ENCODE measurements around the gene GPR162.

The GPR162 gene

DNA sequence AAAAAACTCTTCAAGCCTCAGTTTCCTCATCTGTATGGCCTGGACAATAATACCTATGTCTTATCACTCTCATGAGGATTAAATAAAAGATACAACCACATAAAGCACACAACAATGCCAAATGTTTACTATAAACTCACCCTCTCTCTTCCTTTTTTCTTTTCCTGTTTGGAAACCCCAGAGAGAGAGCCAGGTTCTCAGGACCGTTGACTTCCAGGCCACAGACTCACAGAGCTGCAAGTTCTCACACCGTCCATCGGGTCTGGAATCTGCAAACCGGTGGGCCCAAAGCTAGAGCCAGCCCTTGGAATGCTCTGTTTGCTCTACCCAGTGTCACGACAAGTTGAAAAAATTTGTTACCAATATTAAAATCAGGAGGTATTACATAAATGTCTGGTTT, 36.9 kb upstream of the GPR162 start:
- Histone ChIP-seq H2AFZ (ENCODE audit: low read length) (no peak overlapping the region), H3K9ac (ENCODE audit: low read length) (no peak overlapping the region), H4K20me1 (ENCODE audit: insufficient read depth, low read length) (no peaks in the 10 kb centered on the region), H3K4me1 (ENCODE audit: insufficient read depth, low read length, severe bottlenecking) (peaks cover 11% of the 10 kb centered on the region), H3K9me3 (ENCODE audit: low read length) (no peaks in the 10 kb centered on the region), H3K4me2 (ENCODE audit: low read length) (no peak overlapping the region), H3K27me3 (ENCODE audit: insufficient read depth, low read length) (peaks cover 2% of the 10 kb centered on the region; the same call in 1 of the 2 replicates), H3K79me2 (ENCODE audit: insufficient read depth, low read length) (no peaks in the 10 kb centered on the region), H3K4me3 (ENCODE audit: low read depth, low read length, poor library complexity, severe bottlenecking) (no peak overlapping the region), H3K27ac (ENCODE audit: low read depth, low read length, poor library complexity, severe bottlenecking) (no peak overlapping the region), H3K36me3 (ENCODE audit: insufficient read depth, low read length) (no peaks in the 10 kb centered on the region), H3K9me2 (ENCODE audit: low read depth, low read length) (no peaks in the 10 kb centered on the region), H3F3A (ENCODE audit: insufficient read depth, low read length) (no peaks in the 10 kb centered on the region)
- TF ChIP-seq, protein P1, sequence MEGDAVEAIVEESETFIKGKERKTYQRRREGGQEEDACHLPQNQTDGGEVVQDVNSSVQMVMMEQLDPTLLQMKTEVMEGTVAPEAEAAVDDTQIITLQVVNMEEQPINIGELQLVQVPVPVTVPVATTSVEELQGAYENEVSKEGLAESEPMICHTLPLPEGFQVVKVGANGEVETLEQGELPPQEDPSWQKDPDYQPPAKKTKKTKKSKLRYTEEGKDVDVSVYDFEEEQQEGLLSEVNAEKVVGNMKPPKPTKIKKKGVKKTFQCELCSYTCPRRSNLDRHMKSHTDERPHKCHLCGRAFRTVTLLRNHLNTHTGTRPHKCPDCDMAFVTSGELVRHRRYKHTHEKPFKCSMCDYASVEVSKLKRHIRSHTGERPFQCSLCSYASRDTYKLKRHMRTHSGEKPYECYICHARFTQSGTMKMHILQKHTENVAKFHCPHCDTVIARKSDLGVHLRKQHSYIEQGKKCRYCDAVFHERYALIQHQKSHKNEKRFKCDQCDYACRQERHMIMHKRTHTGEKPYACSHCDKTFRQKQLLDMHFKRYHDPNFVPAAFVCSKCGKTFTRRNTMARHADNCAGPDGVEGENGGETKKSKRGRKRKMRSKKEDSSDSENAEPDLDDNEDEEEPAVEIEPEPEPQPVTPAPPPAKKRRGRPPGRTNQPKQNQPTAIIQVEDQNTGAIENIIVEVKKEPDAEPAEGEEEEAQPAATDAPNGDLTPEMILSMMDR (IDR thresholded peaks at IDR 0.05; ENCODE audit: low read length) = no peak
- TF ChIP-seq EZH2 (IDR thresholded peaks at IDR 0.05; ENCODE audit: borderline replicate concordance, low read length) = no peak

DNA sequence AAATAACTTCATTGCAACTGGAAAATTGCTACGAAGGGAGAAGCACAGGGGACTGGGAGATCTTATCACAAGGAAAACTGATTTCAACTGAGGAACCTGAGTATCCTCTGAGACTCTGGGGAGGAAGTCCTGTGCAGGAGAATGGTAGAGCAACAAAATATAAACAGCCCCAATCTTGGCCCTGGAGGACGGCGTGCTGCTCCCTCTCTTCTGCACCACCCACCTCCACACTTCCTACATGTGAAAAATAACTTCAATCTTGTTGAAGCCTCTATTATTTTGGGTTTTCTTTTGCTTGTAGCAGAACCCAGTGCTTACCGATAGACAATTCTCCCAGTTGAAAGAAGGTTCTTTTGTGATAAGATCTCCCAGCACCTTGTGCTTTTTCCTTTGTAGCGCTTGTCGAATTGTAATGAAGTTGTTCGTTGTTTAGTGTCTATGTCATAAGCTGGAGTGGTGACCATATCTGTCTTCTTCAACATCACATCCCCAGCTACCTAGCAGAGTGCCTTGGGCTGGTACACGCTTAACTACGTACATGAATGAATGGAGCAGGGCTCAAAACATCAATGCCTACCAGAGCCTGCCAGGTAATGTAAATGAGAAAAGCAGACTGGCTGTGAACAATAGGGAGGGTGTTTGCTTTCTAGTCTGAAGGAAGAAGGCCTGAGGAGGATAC, 35.1 kb upstream of the GPR162 start:
- no peak overlapping the region for H3K4me3 ChIP-seq (ENCODE audit: low read depth, low read length, poor library complexity, severe bottlenecking)
- H3K27me3 ChIP-seq (ENCODE audit: insufficient read depth, low read length) = peaks cover 3% of the 10 kb centered on the region; the same call in 1 of the 2 replicates
- H3K4me1 ChIP-seq (ENCODE audit: insufficient read depth, low read length, severe bottlenecking) = peaks cover 11% of the 10 kb centered on the region
- no peaks in the 10 kb centered on the region for H3K36me3 ChIP-seq (ENCODE audit: insufficient read depth, low read length)
- no peak overlapping the region for H3K9ac ChIP-seq (ENCODE audit: low read length)
- TF ChIP-seq, protein P1 (IDR thresholded peaks at IDR 0.05; ENCODE audit: low read length) = no peak
- no peak for TF ChIP-seq EZH2 (IDR thresholded peaks at IDR 0.05; ENCODE audit: borderline replicate concordance, low read length)
- H3F3A ChIP-seq (ENCODE audit: insufficient read depth, low read length) = no peaks in the 10 kb centered on the region
- no peaks in the 10 kb centered on the region for H3K9me2 ChIP-seq (ENCODE audit: low read depth, low read length)
- H4K20me1 ChIP-seq (ENCODE audit: insufficient read depth, low read length) = no peaks in the 10 kb centered on the region
- H2AFZ ChIP-seq (ENCODE audit: low read length) = no peak overlapping the region
- no peaks in the 10 kb centered on the region for H3K9me3 ChIP-seq (ENCODE audit: low read length)
- no peaks in the 10 kb centered on the region for H3K79me2 ChIP-seq (ENCODE audit: insufficient read depth, low read length)
- H3K4me2 ChIP-seq (ENCODE audit: low read length) = no peak overlapping the region
- H3K27ac ChIP-seq (ENCODE audit: low read depth, low read length, poor library complexity, severe bottlenecking) = no peak overlapping the region

DNA sequence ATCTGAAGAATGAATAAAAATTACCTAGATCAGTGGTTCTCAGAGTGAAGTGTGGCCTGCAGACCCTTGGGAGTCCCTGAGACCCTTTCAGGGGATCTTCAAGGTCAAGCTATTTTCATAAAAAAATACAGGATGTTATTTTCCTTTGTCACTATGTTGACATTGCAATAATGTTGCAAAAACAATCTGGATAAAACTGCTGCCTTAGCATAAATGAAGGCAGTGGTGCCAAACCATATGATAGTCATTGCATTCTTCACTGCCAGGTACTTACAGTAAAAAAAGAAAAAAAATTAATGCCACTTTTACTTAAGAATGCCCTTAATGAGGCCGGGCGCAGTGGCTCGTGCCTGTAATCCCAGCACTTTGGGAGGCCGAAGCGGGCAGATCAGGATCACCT, 34.3 kb upstream of the GPR162 start:
- Histone ChIP-seq H2AFZ (ENCODE audit: low read length) (no peak overlapping the region), H3K27me3 (ENCODE audit: insufficient read depth, low read length) (peaks cover 3% of the 10 kb centered on the region; the same call in 1 of the 2 replicates), H3K79me2 (ENCODE audit: insufficient read depth, low read length) (no peaks in the 10 kb centered on the region)

More for the DNA sequence above, 34.3 kb upstream of the GPR162 start:
- Histone ChIP-seq H3K27ac (ENCODE audit: low read depth, low read length, poor library complexity, severe bottlenecking) (no peak overlapping the region), H3K9me2 (ENCODE audit: low read depth, low read length) (no peaks in the 10 kb centered on the region), H3K9ac (ENCODE audit: low read length) (no peak overlapping the region), H3K36me3 (ENCODE audit: insufficient read depth, low read length) (no peaks in the 10 kb centered on the region), H3K4me2 (ENCODE audit: low read length) (no peak overlapping the region), H3F3A (ENCODE audit: insufficient read depth, low read length) (no peaks in the 10 kb centered on the region), H3K4me3 (ENCODE audit: low read depth, low read length, poor library complexity, severe bottlenecking) (no peak overlapping the region), H3K9me3 (ENCODE audit: low read length) (no peaks in the 10 kb centered on the region), H4K20me1 (ENCODE audit: insufficient read depth, low read length) (no peaks in the 10 kb centered on the region), H3K4me1 (ENCODE audit: insufficient read depth, low read length, severe bottlenecking) (peaks cover 11% of the 10 kb centered on the region)
- no peak for TF ChIP-seq EZH2 (IDR thresholded peaks at IDR 0.05; ENCODE audit: borderline replicate concordance, low read length)
- TF ChIP-seq, protein P1 (IDR thresholded peaks at IDR 0.05; ENCODE audit: low read length) = no peak

Data from OCI-LY1 (cell line).